ENCODE data around the gene POLR3A.
A peak's percentile ranks its signal among the peaks of the same experiment; 100 is the strongest.

The POLR3A gene

GRCh38 chr10:78035933-78036583 is 6.7 kb upstream of the POLR3A start:
- 92% methylated on average over 9 of the region's 9 CpGs for WGBS
- Histone ChIP-seq H3K36me3 (ENCODE audit: insufficient read depth, low read length) (peaks cover 70% of the 10 kb centered on the region), H3K27ac (ENCODE audit: low read depth, low read length) (no peak overlapping the region; the same call in 1 of the 2 replicates), H3K9ac (ENCODE audit: low read depth, low read length) (peak overlapping the region; percentile 94), H3K9me3 (ENCODE audit: insufficient read depth, low read depth, low read length) (no peaks in the 10 kb centered on the region), H3K4me1 (ENCODE audit: insufficient read depth, low read length) (peaks cover 57% of the 10 kb centered on the region), H3K27me3 (ENCODE audit: insufficient read depth, low read length) (no peaks in the 10 kb centered on the region), H3K4me3 (ENCODE audit: low read length) (peak overlapping the region; percentile 92)

GRCh38 chr10:78035437-78035836 is 6.1 kb upstream of the POLR3A start:
- Histone ChIP-seq H3K4me1 (ENCODE audit: insufficient read depth, low read length) (peaks cover 55% of the 10 kb centered on the region), H3K9me3 (ENCODE audit: insufficient read depth, low read depth, low read length) (no peaks in the 10 kb centered on the region), H3K36me3 (ENCODE audit: insufficient read depth, low read length) (peaks cover 63% of the 10 kb centered on the region), H3K9ac (ENCODE audit: low read depth, low read length) (peak overlapping the region; percentile 94), H3K27me3 (ENCODE audit: insufficient read depth, low read length) (no peaks in the 10 kb centered on the region), H3K27ac (ENCODE audit: low read depth, low read length) (peak overlapping the region; percentile 55; the same call in 1 of the 2 replicates), H3K4me3 (ENCODE audit: low read length) (peak overlapping the region; percentile 92)
- 86% methylated on average over 5 of the region's 5 CpGs for WGBS

GRCh38 chr10:78035025-78035424 is 5.7 kb upstream of the POLR3A start:
- whole genome bisulfite sequencing = 87% methylated on average over 5 of the region's 5 CpGs
- no peaks in the 10 kb centered on the region for H3K27me3 ChIP-seq (ENCODE audit: insufficient read depth, low read length)
- peaks cover 51% of the 10 kb centered on the region for H3K4me1 ChIP-seq (ENCODE audit: insufficient read depth, low read length)
- peaks cover 59% of the 10 kb centered on the region for H3K36me3 ChIP-seq (ENCODE audit: insufficient read depth, low read length)
- no peaks in the 10 kb centered on the region for H3K9me3 ChIP-seq (ENCODE audit: insufficient read depth, low read depth, low read length)
- H3K4me3 ChIP-seq (ENCODE audit: low read length) = peak overlapping the region; percentile 92
- peak overlapping the region; percentile 55 for H3K27ac ChIP-seq (ENCODE audit: low read depth, low read length)
- peak overlapping the region; percentile 94 for H3K9ac ChIP-seq (ENCODE audit: low read depth, low read length)

DNA sequence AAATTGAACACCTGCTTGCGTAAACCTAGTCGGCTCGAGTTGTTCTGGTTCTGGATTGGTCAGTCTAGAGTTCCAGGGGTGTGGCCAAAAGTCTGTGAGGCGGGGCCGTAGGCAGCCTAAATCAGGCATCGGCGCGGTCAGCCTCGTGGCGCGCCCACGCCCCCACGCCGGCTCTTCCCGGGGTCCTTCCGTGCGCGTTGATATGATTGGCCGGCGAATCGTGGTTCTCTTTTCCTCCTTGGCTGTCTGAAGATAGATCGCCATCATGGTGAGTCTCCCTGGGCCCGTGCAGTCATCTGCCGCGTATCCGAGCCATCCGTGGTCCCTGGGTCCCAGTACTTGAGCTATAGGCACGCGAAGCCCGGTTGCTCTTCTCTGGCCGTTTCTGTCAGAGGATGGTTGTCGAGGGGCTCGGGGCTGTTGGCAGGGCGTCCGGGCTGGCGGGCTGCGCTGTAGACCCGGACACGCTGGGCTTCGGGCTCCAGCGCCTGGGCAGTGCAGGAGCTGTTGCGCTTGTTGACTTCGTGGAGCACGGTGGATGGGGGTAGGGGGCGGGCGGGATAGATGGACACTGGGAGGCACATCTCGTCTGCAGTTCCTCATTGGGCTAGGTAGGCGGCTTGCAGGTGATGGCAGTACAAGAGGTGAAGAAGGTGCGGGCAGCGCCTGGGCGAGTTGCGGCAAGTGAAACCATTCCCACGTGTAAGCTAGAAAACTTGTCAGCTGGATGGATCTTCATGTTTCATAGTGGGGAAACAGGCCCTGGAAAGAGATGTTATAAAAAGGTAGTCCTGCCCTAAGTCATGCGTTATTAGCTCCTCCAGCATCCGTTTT is 4.5 kb upstream of the POLR3A start, which contains the start of gene RPS24:
TSS of gene RPS24 (plus strand) at position 227 of the 834 bp plus-strand sequence. CDS start at position 266, 39 bp downstream.
- Histone ChIP-seq H3K9ac (ENCODE audit: low read depth, low read length) (peak within 1 kb of the TSS; percentile 94), H3K4me1 (ENCODE audit: insufficient read depth, low read length) (peaks cover 40% of the 10 kb centered on the region), H3K4me3 (ENCODE audit: low read length) (peak within 1 kb of the TSS; percentile 92), H3K9me3 (ENCODE audit: insufficient read depth, low read depth, low read length) (no peaks in the 10 kb centered on the region), H3K36me3 (ENCODE audit: insufficient read depth, low read length) (peaks cover 48% of the 10 kb centered on the region), H3K27ac (ENCODE audit: low read depth, low read length) (peak within 1 kb of the TSS; percentile 87), H3K27me3 (ENCODE audit: insufficient read depth, low read length) (no peaks in the 10 kb centered on the region)
- under 1% methylated on average over 53 of the region's 55 CpGs for WGBS

GRCh38 chr10:78033387-78033636 is 4.0 kb upstream of the POLR3A start:
- Histone ChIP-seq H3K9me3 (ENCODE audit: insufficient read depth, low read depth, low read length) (no peaks in the 10 kb centered on the region), H3K4me1 (ENCODE audit: insufficient read depth, low read length) (peaks cover 36% of the 10 kb centered on the region), H3K27me3 (ENCODE audit: insufficient read depth, low read length) (no peaks in the 10 kb centered on the region), H3K4me3 (ENCODE audit: low read length) (peak overlapping the region; percentile 92), H3K27ac (ENCODE audit: low read depth, low read length) (peak overlapping the region; percentile 84; the same call in 1 of the 2 replicates), H3K36me3 (ENCODE audit: insufficient read depth, low read length) (peaks cover 42% of the 10 kb centered on the region), H3K9ac (ENCODE audit: low read depth, low read length) (peak overlapping the region; percentile 58; the same call in 1 of the 2 replicates)
- 0% methylated on average over 4 of the region's 4 CpGs for WGBS

DNA sequence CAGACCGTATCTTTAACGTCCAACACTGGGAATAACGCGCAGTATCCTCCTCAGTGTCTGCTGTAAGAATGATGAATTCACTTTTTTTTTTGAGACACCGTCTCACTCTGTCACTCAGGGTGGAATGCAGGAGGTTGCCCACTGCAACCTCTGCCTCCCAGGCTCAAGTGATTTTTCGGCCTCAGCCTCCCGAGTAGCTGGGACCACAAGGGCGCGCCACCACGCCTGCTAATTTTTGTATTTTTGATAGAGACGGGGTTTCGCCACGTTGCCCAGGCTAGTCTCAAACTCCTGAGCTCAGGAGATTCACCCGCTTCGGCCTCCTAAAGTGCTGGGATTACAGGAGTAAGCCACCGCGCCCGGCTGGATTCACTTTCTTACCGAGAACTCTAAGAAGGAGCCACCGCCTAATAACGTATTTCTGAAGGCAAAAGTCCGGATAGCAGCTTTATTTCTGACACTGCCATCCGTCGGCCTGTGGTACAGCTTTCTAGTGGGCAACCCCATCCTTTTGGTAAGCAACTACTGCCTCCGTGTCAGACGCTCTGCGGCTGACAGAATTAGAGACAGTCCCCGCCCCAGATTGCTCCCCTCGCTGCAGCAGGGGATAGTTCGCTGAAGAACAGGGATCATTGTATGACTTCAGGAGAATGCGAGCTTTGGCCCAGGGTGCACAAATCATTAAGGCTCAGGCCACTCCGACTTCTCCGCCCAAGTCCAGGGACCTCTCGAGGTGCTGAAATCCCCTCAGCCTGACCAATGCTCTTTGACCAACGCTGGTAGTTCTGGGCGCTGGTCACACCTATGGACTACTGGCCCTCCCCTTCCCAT is 662 bp downstream of the POLR3A start:
- Histone ChIP-seq H3K9me3 (ENCODE audit: insufficient read depth, low read depth, low read length) (no peaks in the 10 kb centered on the region), H3K27me3 (ENCODE audit: insufficient read depth, low read length) (no peaks in the 10 kb centered on the region), H3K9ac (ENCODE audit: low read depth, low read length) (peak overlapping the region; percentile 88), H3K27ac (ENCODE audit: low read depth, low read length) (peak overlapping the region; percentile 41; the same call in 1 of the 2 replicates), H3K4me1 (ENCODE audit: insufficient read depth, low read length) (no peaks in the 10 kb centered on the region; the same call in 1 of the 2 replicates), H3K4me3 (ENCODE audit: low read length) (peak overlapping the region; percentile 86), H3K36me3 (ENCODE audit: insufficient read depth, low read length) (peaks cover 39% of the 10 kb centered on the region)
- WGBS = 41% methylated on average over 36 of the region's 36 CpGs

DNA sequence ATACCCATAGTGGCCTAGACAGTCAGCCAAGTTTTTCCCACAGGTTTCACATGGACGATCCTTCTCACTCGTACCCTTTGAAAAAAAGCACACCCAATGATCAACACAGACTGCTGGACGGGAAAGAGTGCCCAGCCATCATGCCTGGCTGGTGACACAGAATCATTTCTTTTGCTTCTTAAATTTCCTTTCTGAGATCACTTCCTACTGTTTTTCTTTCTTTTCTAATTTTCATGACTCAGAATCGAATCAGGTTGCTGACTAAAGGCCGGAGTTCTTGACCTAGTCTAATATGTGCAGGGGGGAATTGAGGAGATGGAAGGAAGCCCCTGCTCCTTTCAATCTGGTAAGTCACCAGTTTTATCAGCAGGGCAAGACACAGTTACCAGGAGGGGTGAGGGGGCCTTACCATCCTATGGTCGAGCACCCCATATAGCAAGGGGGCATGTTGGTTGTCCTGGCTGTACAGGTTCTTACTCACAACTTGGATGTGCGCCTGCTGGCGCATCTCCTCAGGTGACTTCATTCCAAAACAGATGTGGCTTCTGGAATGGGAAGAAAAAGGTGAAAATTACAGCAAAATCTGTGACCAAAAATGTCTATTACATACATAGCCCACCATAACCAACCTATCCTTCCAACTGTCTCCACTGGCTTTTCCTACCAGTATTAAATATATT is 3.5 kb downstream of the POLR3A start:
- WGBS = 93% methylated on average over 8 of the region's 8 CpGs
- Histone ChIP-seq H3K4me3 (ENCODE audit: low read length) (no peak overlapping the region), H3K36me3 (ENCODE audit: insufficient read depth, low read length) (peaks cover 67% of the 10 kb centered on the region), H3K27ac (ENCODE audit: low read depth, low read length) (no peak overlapping the region), H3K4me1 (ENCODE audit: insufficient read depth, low read length) (no peaks in the 10 kb centered on the region; the same call in 1 of the 2 replicates), H3K9me3 (ENCODE audit: insufficient read depth, low read depth, low read length) (no peaks in the 10 kb centered on the region), H3K9ac (ENCODE audit: low read depth, low read length) (no peak overlapping the region), H3K27me3 (ENCODE audit: insufficient read depth, low read length) (no peaks in the 10 kb centered on the region)

DNA sequence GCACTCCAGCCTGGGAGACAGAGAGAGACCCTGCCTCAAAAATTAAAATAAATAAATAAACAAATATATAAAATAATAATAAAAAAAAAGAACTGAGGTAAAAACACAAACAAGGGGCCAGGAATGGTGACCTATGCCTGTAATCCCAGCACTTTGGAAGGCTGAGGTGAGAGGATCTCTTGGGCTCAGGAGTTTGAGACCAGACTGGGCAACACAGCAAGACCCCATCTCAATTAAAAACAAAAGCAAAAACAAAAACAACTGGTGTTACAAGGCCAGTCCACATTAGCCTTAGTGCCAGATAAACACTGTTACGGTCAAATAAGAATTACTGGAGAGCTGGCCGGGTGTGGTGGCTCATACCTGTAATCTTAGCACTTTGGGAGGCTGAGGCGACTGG is 5.6 kb downstream of the POLR3A start:
- H3K9me3 ChIP-seq (ENCODE audit: insufficient read depth, low read depth, low read length) = no peaks in the 10 kb centered on the region
- no peaks in the 10 kb centered on the region; the same call in 1 of the 2 replicates for H3K4me1 ChIP-seq (ENCODE audit: insufficient read depth, low read length)
- no peak overlapping the region for H3K27ac ChIP-seq (ENCODE audit: low read depth, low read length)
- WGBS = 93% methylated on average over 3 of the region's 3 CpGs
- H3K27me3 ChIP-seq (ENCODE audit: insufficient read depth, low read length) = no peaks in the 10 kb centered on the region
- no peak overlapping the region for H3K4me3 ChIP-seq (ENCODE audit: low read length)
- H3K36me3 ChIP-seq (ENCODE audit: insufficient read depth, low read length) = peaks cover 87% of the 10 kb centered on the region
- H3K9ac ChIP-seq (ENCODE audit: low read depth, low read length) = no peak overlapping the region

DNA sequence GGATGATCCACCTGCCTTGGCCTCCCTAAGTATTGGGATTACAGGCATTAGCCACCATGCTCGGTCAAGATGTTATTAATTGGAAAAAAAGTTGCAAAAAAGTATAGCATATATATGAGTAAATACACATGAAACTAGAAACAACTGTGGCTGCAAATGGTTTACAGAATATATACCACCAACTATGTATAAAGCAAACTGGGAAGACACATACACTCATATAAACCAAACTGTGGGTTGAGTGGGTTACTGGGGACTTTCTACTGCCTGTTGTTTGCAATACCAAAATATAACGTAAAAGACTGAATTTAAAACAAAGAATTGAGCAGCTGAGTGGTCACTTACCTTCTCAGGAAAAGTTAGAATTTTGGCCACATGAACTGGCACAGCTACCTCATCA is 8.1 kb downstream of the POLR3A start:
- no peak overlapping the region for H3K27ac ChIP-seq (ENCODE audit: low read depth, low read length)
- WGBS = 93% methylated on average over 2 of the region's 2 CpGs
- no peaks in the 10 kb centered on the region for H3K4me1 ChIP-seq (ENCODE audit: insufficient read depth, low read length)
- peaks cover 99% of the 10 kb centered on the region for H3K36me3 ChIP-seq (ENCODE audit: insufficient read depth, low read length)
- no peaks in the 10 kb centered on the region for H3K27me3 ChIP-seq (ENCODE audit: insufficient read depth, low read length)
- no peaks in the 10 kb centered on the region for H3K9me3 ChIP-seq (ENCODE audit: insufficient read depth, low read depth, low read length)
- no peak overlapping the region for H3K9ac ChIP-seq (ENCODE audit: low read depth, low read length)
- H3K4me3 ChIP-seq (ENCODE audit: low read length) = no peak overlapping the region

GRCh38 chr10:78019264-78019663 is 10.1 kb downstream of the POLR3A start:
- H3K36me3 ChIP-seq (ENCODE audit: insufficient read depth, low read length) = peaks cover 99% of the 10 kb centered on the region
- no peaks in the 10 kb centered on the region for H3K9me3 ChIP-seq (ENCODE audit: insufficient read depth, low read depth, low read length)
- H3K4me1 ChIP-seq (ENCODE audit: insufficient read depth, low read length) = no peaks in the 10 kb centered on the region
- no peak overlapping the region for H3K4me3 ChIP-seq (ENCODE audit: low read length)
- WGBS = 92% methylated on average over 3 of the region's 3 CpGs
- no peak overlapping the region for H3K27ac ChIP-seq (ENCODE audit: low read depth, low read length)
- H3K27me3 ChIP-seq (ENCODE audit: insufficient read depth, low read length) = no peaks in the 10 kb centered on the region
- no peak overlapping the region for H3K9ac ChIP-seq (ENCODE audit: low read depth, low read length)

Measured in HUES64 (cell line).